SK-N-SH (cell line): ENCODE results near the gene CHRNE. TPM values are rescaled to one million over a fixed set of nuclear protein-coding genes. Genes with fewer than 3 reads are reported as not detected.
A peak's percentile ranks its signal among the peaks of the same experiment; 100 is the strongest.

ENCODE experiments used
- CTCF ChIA-PET: fragments of 300-600, 350-600 bp; formaldehyde crosslinking; extraction: SDS; loops from one replicate; lab custom pipeline; 2021; lab: Yijun Ruan, JAX
- POLR2A ChIA-PET: fragments of 350-600 bp; sonication (Branson Sonifier 250); formaldehyde crosslinking; extraction: SDS; loops from one replicate; lab custom pipeline; 2020; ENCODE audit warnings: antibody characterized with exemption, inconsistent platforms; lab: Yijun Ruan, JAX
- DNase-seq: peaks from one replicate; pipeline ENCODE4 v3.0.0; 2012
- H2AFZ ChIP-seq: fragments of 200-600 bp; sonication (generic); 2 replicates; pipeline ENCODE4 v1.8.1; 2016; ENCODE audit warnings: antibody characterized with exemption, mild to moderate bottlenecking, low read depth
- H3F3A ChIP-seq: fragments of 200-600 bp; sonication (generic); replicated peaks from 2 replicates; pipeline ENCODE3; 2016; ENCODE audit warnings: antibody characterized with exemption, mild to moderate bottlenecking; ENCODE audit not compliant: insufficient read depth
- H3K27ac ChIP-seq, 2 experiments: fragments of 200-500 bp in 1 of 2; fragments of 200-600 bp in 1 of 2; sonication (Bioruptor generic) in 1 of 2; sonication (generic), shearing (Covaris generic) in 1 of 2; 2 replicates each; pipeline versions ENCODE4 v1.5.1 to v1.6.1; 2014 to 2016; ENCODE audit warnings: low read depth in 2 of 2, inconsistent platforms in 1 of 2, low read length in 1 of 2, mild to moderate bottlenecking in 1 of 2, mixed read lengths in 1 of 2
- H3K27me3 ChIP-seq: fragments of 200-600 bp; sonication (generic), shearing (Covaris generic); 2 replicates; pipeline ENCODE4 v1.6.1; 2016; ENCODE audit warnings: mixed run types; ENCODE audit not compliant: insufficient read depth
- H3K36me3 ChIP-seq, 2 experiments: fragments of 200-500 bp in 1 of 2; fragments of 200-600 bp in 1 of 2; sonication (Bioruptor generic) in 1 of 2; sonication (generic) in 1 of 2; replicated peaks in 1 of 2; 2 replicates each; pipeline versions ENCODE3 to v1.5.1; 2014 to 2016; ENCODE audit warnings: low read length in 1 of 2, mild to moderate bottlenecking in 1 of 2; ENCODE audit not compliant: insufficient read depth in 2 of 2, control insufficient read depth in 1 of 2
- H3K4me1 ChIP-seq, 2 experiments: fragments of 200-500 bp in 1 of 2; fragments of 200-600 bp in 1 of 2; sonication (Bioruptor generic) in 1 of 2; sonication (generic), shearing (Covaris generic) in 1 of 2; 2 replicates each; pipeline versions ENCODE4 v1.5.1 to v1.6.1; 2014 to 2016; ENCODE audit warnings: low read depth in 1 of 2, low read length in 1 of 2, mixed run types in 1 of 2; ENCODE audit not compliant: insufficient read depth in 2 of 2, control insufficient read depth in 1 of 2
- H3K4me2 ChIP-seq: fragments of 200-600 bp; sonication (generic), shearing (Covaris generic); 2 replicates; pipeline ENCODE4 v1.6.1; 2017; ENCODE audit warnings: mixed run types
- H3K4me3 ChIP-seq, 2 experiments: fragments of 200-500 bp in 1 of 2; fragments of 200-600 bp in 1 of 2; sonication (Bioruptor generic) in 1 of 2; sonication (generic), shearing (Covaris generic) in 1 of 2; 2 replicates each; pipeline versions ENCODE4 v1.5.1 to v1.8.1; 2014 to 2016; ENCODE audit warnings: low read depth in 2 of 2, inconsistent platforms in 1 of 2, low read length in 1 of 2, mild to moderate bottlenecking in 1 of 2, mixed read lengths in 1 of 2, moderate library complexity in 1 of 2
- H3K79me2 ChIP-seq: fragments of 200-600 bp; sonication (generic); 2 replicates; pipeline ENCODE4 v1.8.1; 2017; ENCODE audit warnings: mild to moderate bottlenecking; ENCODE audit not compliant: insufficient read depth
- H3K9ac ChIP-seq: fragments of 200-600 bp; sonication (generic); 2 replicates; pipeline ENCODE4 v1.6.1; 2017; ENCODE audit warnings: mixed run types
- H3K9me2 ChIP-seq: fragments of 200-600 bp; sonication (generic); 2 replicates; pipeline ENCODE4 v1.6.1; 2017; ENCODE audit warnings: mixed run types
- H3K9me3 ChIP-seq: fragments of 200-600 bp; sonication (generic); 2 replicates; pipeline ENCODE4 v1.6.1; 2017; ENCODE audit warnings: mixed run types, mild to moderate bottlenecking, moderate library complexity
- H4K20me1 ChIP-seq: fragments of 200-600 bp; sonication (generic); 2 replicates; pipeline ENCODE4 v1.6.1; 2017; ENCODE audit warnings: mild to moderate bottlenecking, mixed run types; ENCODE audit not compliant: insufficient read depth
- CHD2 ChIP-seq: fragments of 150-350 bp; IDR thresholded peaks from 2 replicates; pipeline ENCODE4 v1.6.1; 2018; ENCODE audit warnings: low read length; ENCODE audit not compliant: partially characterized antibody
- ELF1 ChIP-seq: IDR thresholded peaks from 2 replicates; pipeline ENCODE4 v1.4.0; 2012
- EZH2phosphoT487 ChIP-seq: fragments of 200-600 bp; sonication (generic); IDR thresholded peaks from 2 replicates; pipeline ENCODE4 v1.6.1; 2017; ENCODE audit warnings: low read depth, mixed run types, mild to moderate bottlenecking, antibody characterized with exemption, moderate library complexity, borderline replicate concordance
- FOXJ3 ChIP-seq: sonication (generic); formaldehyde crosslinking; IDR thresholded peaks from 2 replicates; pipeline ENCODE4 v1.5.1; 2020; ENCODE audit warnings: mild to moderate bottlenecking, missing genetic modification reagents
- GABPA ChIP-seq: IDR thresholded peaks from 2 replicates; pipeline ENCODE4 v1.4.0; 2012; ENCODE audit warnings: low read depth, mild to moderate bottlenecking
- GATA2 ChIP-seq: sonication (generic); formaldehyde crosslinking; IDR thresholded peaks from 2 replicates; pipeline ENCODE4 v1.5.0; 2020; ENCODE audit warnings: mild to moderate bottlenecking, missing genetic modification reagents
- JUND ChIP-seq: IDR thresholded peaks from 2 replicates; pipeline ENCODE4 v1.4.0; 2012
- MEF2A ChIP-seq: IDR thresholded peaks from 2 replicates; pipeline ENCODE4 v1.4.0; 2012; ENCODE audit warnings: low read depth, borderline replicate concordance
- MXI1 ChIP-seq: IDR thresholded peaks from 2 replicates; pipeline ENCODE4 v1.6.1; 2012; ENCODE audit warnings: mild to moderate bottlenecking, low read depth, low read length, improper control_type of control experiment
- NFIC ChIP-seq: IDR thresholded peaks from 2 replicates; pipeline ENCODE4 v1.4.0; 2012; ENCODE audit warnings: borderline replicate concordance
- NRF1 ChIP-seq: IDR thresholded peaks from 2 replicates; pipeline ENCODE4 v1.6.1; 2012; ENCODE audit warnings: low read depth, mild to moderate bottlenecking, low read length
- POLR2AphosphoS5 ChIP-seq: IDR thresholded peaks from 2 replicates; pipeline ENCODE4 v1.6.1; 2012; ENCODE audit warnings: low read depth, low read length
- RAD21 ChIP-seq: IDR thresholded peaks from 2 replicates; pipeline ENCODE4 v1.6.1; 2012; ENCODE audit warnings: mild to moderate bottlenecking, low read length
- RCOR1 ChIP-seq: fragments of 150-350 bp; IDR thresholded peaks from 2 replicates; pipeline ENCODE4 v1.6.1; 2017; ENCODE audit warnings: antibody characterized with exemption, low read length
- RFX5 ChIP-seq: IDR thresholded peaks from 2 replicates; pipeline ENCODE4 v1.6.1; 2012; ENCODE audit warnings: mild to moderate bottlenecking, improper control_type of control experiment, low read length
- RXRA ChIP-seq: IDR thresholded peaks from 2 replicates; pipeline ENCODE4 v1.4.0; 2012; ENCODE audit warnings: low read depth, mild to moderate bottlenecking, borderline replicate concordance
- SIN3A ChIP-seq: IDR thresholded peaks from 2 replicates; pipeline ENCODE4 v1.6.1; 2012; ENCODE audit warnings: low read depth, mild to moderate bottlenecking, low read length, moderate library complexity, borderline replicate concordance
- SMC3 ChIP-seq: IDR thresholded peaks from 2 replicates; pipeline ENCODE4 v1.6.1; 2012; ENCODE audit warnings: low read depth, low read length, improper control_type of control experiment
- TCF12 ChIP-seq: IDR thresholded peaks from 2 replicates; pipeline ENCODE4 v1.4.0; 2012
- TEAD4 ChIP-seq: IDR thresholded peaks from 2 replicates; pipeline ENCODE4 v1.4.0; 2012; ENCODE audit warnings: mild to moderate bottlenecking, borderline replicate concordance; ENCODE audit not compliant: insufficient read depth
- YY1 ChIP-seq: IDR thresholded peaks from 2 replicates; pipeline ENCODE4 v1.4.0; 2012; ENCODE audit warnings: low read depth, mild to moderate bottlenecking
- WGBS: methylation state at CpG from one replicate; pipeline ENCODE4 v1.1.6; 2017; ENCODE audit warnings: low lambda C conversion rate; 5-methylcytosine and 5-hydroxymethylcytosine counted together
- polyA plus RNA-seq, 3 experiments: library from polyadenylated mRNA; depleted of rRNA; stranded (reverse); fragments of >200 nt; gene quantifications; 2 replicates each; pipeline ENCODE4 v1.2.3, GENCODE V29; 2012
- TF ChIP-seq, protein P1 (sequence below): fragments of 150-350 bp; IDR thresholded peaks from 2 replicates; pipeline ENCODE4 v1.6.1; 2017; ENCODE audit warnings: antibody characterized with exemption, low read length, low read depth, borderline replicate concordance
- TF ChIP-seq, protein P2 (sequence below): IDR thresholded peaks from 2 replicates; pipeline ENCODE4 v1.4.0; 2012; ENCODE audit warnings: low read depth
- TF ChIP-seq, protein P3 (sequence below): IDR thresholded peaks from 2 replicates; pipeline ENCODE4; 2012
- TF ChIP-seq, protein P4 (sequence below): IDR thresholded peaks from 2 replicates; pipeline ENCODE4 v1.4.0; 2012; ENCODE audit warnings: low read depth, borderline replicate concordance
- TF ChIP-seq, protein P5 (sequence below): IDR thresholded peaks from 2 replicates; pipeline ENCODE4 v1.4.0; 2012; ENCODE audit warnings: low read depth, borderline replicate concordance
- TF ChIP-seq, protein P6 (sequence below): fragments of 150-350 bp; IDR thresholded peaks from 2 replicates; pipeline ENCODE4 v1.6.1; 2016; ENCODE audit warnings: mild to moderate bottlenecking, low read depth, low read length

Gene CHRNE
- polyA plus RNA-seq, 1 of the 3 experiments (the other 2 are of a cell fraction) = 0.71 TPM

DNA sequence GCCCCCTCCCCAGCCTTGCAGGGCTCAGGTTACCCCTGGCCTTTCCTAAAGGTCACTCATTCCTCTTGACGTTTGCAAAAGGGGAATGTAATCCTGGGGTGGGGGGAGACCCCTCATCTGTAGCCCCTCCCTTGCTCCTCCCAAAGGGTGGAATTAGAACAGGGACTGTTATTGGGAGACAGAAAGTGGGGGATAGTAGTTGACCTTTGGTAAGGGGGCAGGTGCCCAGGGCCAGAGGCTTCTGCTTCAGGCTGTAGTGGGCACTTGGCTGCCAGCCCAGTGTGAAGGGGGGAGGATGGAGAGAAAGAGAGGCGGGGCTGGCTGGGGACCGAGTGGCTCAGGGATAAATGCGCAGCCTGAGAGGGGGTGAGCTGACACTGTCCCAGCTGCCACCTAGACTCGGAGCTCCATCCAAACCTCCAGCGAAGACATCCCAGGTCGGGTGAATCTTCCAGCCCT lies 47.9 kb upstream of the CHRNE start, which contains the start of gene ENO3:
TSS of gene ENO3 (plus strand) at position 374 of the 459 bp plus-strand sequence. CDS start 711 bp downstream, outside the sequence.
- peak; percentile 76 for DNase-seq
- H3K4me1 ChIP-seq = peaks cover 31 to 32% of the 10 kb centered on the region in 2 experiments
- peak within 1 kb of the TSS; percentile 57; the same call in 1 of the 2 replicates for H2AFZ ChIP-seq
- H3K9me3 ChIP-seq = no peaks in the 10 kb centered on the region
- H4K20me1 ChIP-seq = peaks cover 18% of the 10 kb centered on the region
- peak within 1 kb of the TSS; percentile 83 for H3K9ac ChIP-seq
- peak within 1 kb of the TSS; percentile 97 to 100 for H3K27ac ChIP-seq
- ChIA-PET POLR2A (interaction anchor here (4.6 to 6.7 kb wide), 2 partner anchors 10 to 17 kb away, joined by 16 to 56 read pairs; partner anchors contain the start of genes RNF167, SLC25A11 and SPAG7), CTCF (interaction anchor here (0.8 to 2.7 kb wide), 5 partner anchors 16 to 42 kb away, joined by 3 to 13 read pairs (median 7); partner anchors contain the start of gene SPAG7)
- WGBS = 16% methylated on average over 7 of the region's 7 CpGs
- H3F3A ChIP-seq = peaks cover 44% of the 10 kb centered on the region
- H3K36me3 ChIP-seq = peaks cover 12 to 18% of the 10 kb centered on the region in 2 experiments
- peaks cover 52% of the 10 kb centered on the region for H3K79me2 ChIP-seq
- H3K27me3 ChIP-seq = no peaks in the 10 kb centered on the region
- H3K9me2 ChIP-seq = no peaks in the 10 kb centered on the region
- H3K4me2 ChIP-seq = peak within 1 kb of the TSS; percentile 98
- H3K4me3 ChIP-seq = peak within 1 kb of the TSS; percentile 59 to 60
- no peak for TF ChIP-seq ELF1
- no peak for TF ChIP-seq RFX5
- TF ChIP-seq MXI1 = no peak
- TF ChIP-seq NRF1 = no peak
- no peak for TF ChIP-seq FOXJ3 (CRISPR knock-in tag)
- no peak for TF ChIP-seq EZH2phosphoT487
- no peak for TF ChIP-seq POLR2AphosphoS5
- TF ChIP-seq RCOR1 = no peak
- TF ChIP-seq, protein P1, sequence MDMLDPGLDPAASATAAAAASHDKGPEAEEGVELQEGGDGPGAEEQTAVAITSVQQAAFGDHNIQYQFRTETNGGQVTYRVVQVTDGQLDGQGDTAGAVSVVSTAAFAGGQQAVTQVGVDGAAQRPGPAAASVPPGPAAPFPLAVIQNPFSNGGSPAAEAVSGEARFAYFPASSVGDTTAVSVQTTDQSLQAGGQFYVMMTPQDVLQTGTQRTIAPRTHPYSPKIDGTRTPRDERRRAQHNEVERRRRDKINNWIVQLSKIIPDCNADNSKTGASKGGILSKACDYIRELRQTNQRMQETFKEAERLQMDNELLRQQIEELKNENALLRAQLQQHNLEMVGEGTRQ = no peak
- no peak for TF ChIP-seq GATA2 (CRISPR knock-in tag)
- TF ChIP-seq, protein P2, sequence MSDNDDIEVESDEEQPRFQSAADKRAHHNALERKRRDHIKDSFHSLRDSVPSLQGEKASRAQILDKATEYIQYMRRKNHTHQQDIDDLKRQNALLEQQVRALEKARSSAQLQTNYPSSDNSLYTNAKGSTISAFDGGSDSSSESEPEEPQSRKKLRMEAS = 0 out of 2 replicates have a peak, but pooled peaks have one; percentile 4
- TF ChIP-seq, protein P3, sequence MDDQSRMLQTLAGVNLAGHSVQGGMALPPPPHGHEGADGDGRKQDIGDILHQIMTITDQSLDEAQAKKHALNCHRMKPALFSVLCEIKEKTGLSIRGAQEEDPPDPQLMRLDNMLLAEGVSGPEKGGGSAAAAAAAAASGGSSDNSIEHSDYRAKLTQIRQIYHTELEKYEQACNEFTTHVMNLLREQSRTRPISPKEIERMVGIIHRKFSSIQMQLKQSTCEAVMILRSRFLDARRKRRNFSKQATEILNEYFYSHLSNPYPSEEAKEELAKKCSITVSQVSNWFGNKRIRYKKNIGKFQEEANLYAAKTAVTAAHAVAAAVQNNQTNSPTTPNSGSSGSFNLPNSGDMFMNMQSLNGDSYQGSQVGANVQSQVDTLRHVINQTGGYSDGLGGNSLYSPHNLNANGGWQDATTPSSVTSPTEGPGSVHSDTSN = no peak; the same call in 1 of the 2 replicates
- no peak for TF ChIP-seq SMC3
- TF ChIP-seq, protein P4, sequence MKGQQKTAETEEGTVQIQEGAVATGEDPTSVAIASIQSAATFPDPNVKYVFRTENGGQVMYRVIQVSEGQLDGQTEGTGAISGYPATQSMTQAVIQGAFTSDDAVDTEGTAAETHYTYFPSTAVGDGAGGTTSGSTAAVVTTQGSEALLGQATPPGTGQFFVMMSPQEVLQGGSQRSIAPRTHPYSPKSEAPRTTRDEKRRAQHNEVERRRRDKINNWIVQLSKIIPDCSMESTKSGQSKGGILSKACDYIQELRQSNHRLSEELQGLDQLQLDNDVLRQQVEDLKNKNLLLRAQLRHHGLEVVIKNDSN = no peak
- TF ChIP-seq NFIC = peak; percentile 68
- no peak for TF ChIP-seq TEAD4
- TF ChIP-seq, protein P5, sequence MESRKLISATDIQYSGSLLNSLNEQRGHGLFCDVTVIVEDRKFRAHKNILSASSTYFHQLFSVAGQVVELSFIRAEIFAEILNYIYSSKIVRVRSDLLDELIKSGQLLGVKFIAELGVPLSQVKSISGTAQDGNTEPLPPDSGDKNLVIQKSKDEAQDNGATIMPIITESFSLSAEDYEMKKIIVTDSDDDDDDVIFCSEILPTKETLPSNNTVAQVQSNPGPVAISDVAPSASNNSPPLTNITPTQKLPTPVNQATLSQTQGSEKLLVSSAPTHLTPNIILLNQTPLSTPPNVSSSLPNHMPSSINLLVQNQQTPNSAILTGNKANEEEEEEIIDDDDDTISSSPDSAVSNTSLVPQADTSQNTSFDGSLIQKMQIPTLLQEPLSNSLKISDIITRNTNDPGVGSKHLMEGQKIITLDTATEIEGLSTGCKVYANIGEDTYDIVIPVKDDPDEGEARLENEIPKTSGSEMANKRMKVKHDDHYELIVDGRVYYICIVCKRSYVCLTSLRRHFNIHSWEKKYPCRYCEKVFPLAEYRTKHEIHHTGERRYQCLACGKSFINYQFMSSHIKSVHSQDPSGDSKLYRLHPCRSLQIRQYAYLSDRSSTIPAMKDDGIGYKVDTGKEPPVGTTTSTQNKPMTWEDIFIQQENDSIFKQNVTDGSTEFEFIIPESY = no peak
- TF ChIP-seq, protein P6, sequence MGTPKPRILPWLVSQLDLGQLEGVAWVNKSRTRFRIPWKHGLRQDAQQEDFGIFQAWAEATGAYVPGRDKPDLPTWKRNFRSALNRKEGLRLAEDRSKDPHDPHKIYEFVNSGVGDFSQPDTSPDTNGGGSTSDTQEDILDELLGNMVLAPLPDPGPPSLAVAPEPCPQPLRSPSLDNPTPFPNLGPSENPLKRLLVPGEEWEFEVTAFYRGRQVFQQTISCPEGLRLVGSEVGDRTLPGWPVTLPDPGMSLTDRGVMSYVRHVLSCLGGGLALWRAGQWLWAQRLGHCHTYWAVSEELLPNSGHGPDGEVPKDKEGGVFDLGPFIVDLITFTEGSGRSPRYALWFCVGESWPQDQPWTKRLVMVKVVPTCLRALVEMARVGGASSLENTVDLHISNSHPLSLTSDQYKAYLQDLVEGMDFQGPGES = no peak
- TF ChIP-seq RXRA = peak; percentile 24; the same call in 1 of the 2 replicates
- TF ChIP-seq MEF2A = no peak
- no peak for TF ChIP-seq SIN3A
- TF ChIP-seq GABPA = no peak
- TF ChIP-seq RAD21 = no peak
- TF ChIP-seq TCF12 = 0 out of 2 replicates have a peak, but pooled peaks have one; percentile 5
- no peak for TF ChIP-seq YY1
- no peak for TF ChIP-seq CHD2
- TF ChIP-seq JUND = no peak
